K562 (cell line): ENCODE data around the gene CYSRT1. TPM values are rescaled to one million over a fixed set of nuclear protein-coding genes. Genes with fewer than 3 reads are reported as not detected.

Experiments used
- ATAC-seq: fragments of 200-7000 bp; cut with Tn5 transposase; 3 replicates; pipeline ENCODE4 v1.9.1; 2020; ENCODE audit warnings: moderate library complexity
- BruUV-seq: library from RNA; stranded (reverse); fragments of 400-500 nt; replicated peaks from 2 replicates; lab custom pipeline; 2021; lab: Mats Ljungman, UMichigan
- CTCF ChIA-PET: fragments of 300-600 bp; formaldehyde crosslinking; extraction: SDS; loops from one replicate; lab custom pipeline; 2021; ENCODE audit warnings: low intra/inter-chr PET ratio; lab: Yijun Ruan, JAX
- POLR2A ChIA-PET: fragments of 300-600, 350-650 bp; sonication (Branson Sonifier 250); formaldehyde crosslinking; extraction: SDS; loops from one replicate; lab custom pipeline; 2021; ENCODE audit warnings: antibody characterized with exemption, inconsistent platforms; lab: Yijun Ruan, JAX
- DNase-seq, 4 experiments: peaks; one replicate each; pipeline versions ENCODE4 v3.0.0 to v3.0.0-alpha.2; 2011 to 2018; ENCODE audit warnings: low spot score in 3 of 4, mixed read lengths in 3 of 4; ENCODE audit errors: extremely low read depth in 1 of 4
- FAIRE-seq: peaks from 2 replicates; lab custom pipeline; 2011; peaks lifted over from hg19 to GRCh38; lab: Jason Lieb, UNC
- H2AFZ ChIP-seq: 2 replicates; pipeline ENCODE4 v1.6.0; 2011; ENCODE audit warnings: low read depth, low read length, control low read depth, inconsistent platforms
- H3K27ac ChIP-seq: fragments of 200-600 bp; 3 replicates; pipeline ENCODE4 v1.8.0; 2011; ENCODE audit warnings: low read depth, mild to moderate bottlenecking, control low read depth, inconsistent platforms, low read length, moderate library complexity, mixed read lengths; ENCODE audit errors: extremely low read depth
- H3K27me3 ChIP-seq, 2 experiments: fragments of 300-600 bp in 1 of 2; 2 replicates in 1 of 2; 3 replicates in 1 of 2; pipeline versions ENCODE4 v1.6.0 to v1.8.0; 2011; ENCODE audit warnings: inconsistent platforms in 2 of 2, low read length in 2 of 2, mild to moderate bottlenecking in 1 of 2, mixed read lengths in 1 of 2, moderate library complexity in 1 of 2; ENCODE audit not compliant: control insufficient read depth in 2 of 2, insufficient read depth in 2 of 2
- H3K36me3 ChIP-seq: fragments of 300-600 bp; 3 replicates; pipeline ENCODE4 v1.8.0; 2011; ENCODE audit warnings: mild to moderate bottlenecking, low read length, inconsistent platforms; ENCODE audit not compliant: control insufficient read depth, insufficient read depth
- H3K4me1 ChIP-seq, 2 experiments: fragments of 200-600 bp in 1 of 2; replicated peaks in 1 of 2; 2 replicates in 1 of 2; 3 replicates in 1 of 2; pipeline versions ENCODE4 v1.5.1 to v1.8.0; 2011; ENCODE audit warnings: inconsistent platforms in 2 of 2, low read length in 2 of 2, mild to moderate bottlenecking in 1 of 2, mixed read lengths in 1 of 2, moderate library complexity in 1 of 2; ENCODE audit not compliant: control insufficient read depth in 2 of 2, insufficient read depth in 2 of 2
- H3K4me2 ChIP-seq: 2 replicates; pipeline ENCODE4 v1.6.1; 2011; ENCODE audit warnings: low read length, control low read depth, inconsistent platforms, mixed read lengths; ENCODE audit not compliant: insufficient read depth
- H3K4me3 ChIP-seq: fragments of 200-600 bp; sonication (generic), shearing (Covaris generic); 2 replicates; pipeline ENCODE4 v1.5.1; 2016; ENCODE audit warnings: control low read depth, inconsistent platforms
- H3K79me2 ChIP-seq: fragments of 200-600 bp; 3 replicates; pipeline ENCODE4 v1.8.0; 2011; ENCODE audit warnings: low read length, inconsistent platforms; ENCODE audit not compliant: control insufficient read depth, insufficient read depth
- H3K9ac ChIP-seq, 2 experiments: 2 replicates each; pipeline versions ENCODE4 v1.6.0 to v1.6.1; 2011; ENCODE audit warnings: low read depth in 2 of 2, low read length in 2 of 2, control low read depth in 1 of 2, inconsistent platforms in 1 of 2, mild to moderate bottlenecking in 1 of 2, mixed read lengths in 1 of 2; ENCODE audit not compliant: insufficient read depth in 1 of 2
- H3K9me1 ChIP-seq: one replicate; pipeline ENCODE4 v1.6.0; 2011; ENCODE audit warnings: inconsistent platforms, mild to moderate bottlenecking, low read length, moderate library complexity; ENCODE audit not compliant: control insufficient read depth, insufficient read depth
- H3K9me3 ChIP-seq: replicated peaks from 2 replicates; pipeline ENCODE4 v1.5.1; 2011; ENCODE audit warnings: low read depth, low read length, inconsistent platforms; ENCODE audit not compliant: control insufficient read depth, insufficient read depth
- H4K20me1 ChIP-seq: replicated peaks from 2 replicates; pipeline ENCODE4 v1.6.1; 2011; ENCODE audit warnings: low read length, inconsistent platforms, mixed read lengths; ENCODE audit not compliant: control insufficient read depth, insufficient read depth
- C11orf30 ChIP-seq: fragments of 450-650 bp; IDR thresholded peaks from 2 replicates; pipeline ENCODE4 v1.6.1; 2016; ENCODE audit warnings: low read depth, mild to moderate bottlenecking
- CEBPB ChIP-seq: fragments of 450-650 bp; IDR thresholded peaks from 2 replicates; pipeline ENCODE4 v1.6.1; 2016; ENCODE audit warnings: missing genetic modification characterization, missing compliant biosample characterization
- CREM ChIP-seq: IDR thresholded peaks from 2 replicates; pipeline ENCODE4 v1.6.1; 2014; ENCODE audit warnings: antibody characterized with exemption, low read depth
- ESRRA ChIP-seq: fragments of 450-650 bp; IDR thresholded peaks from 2 replicates; pipeline ENCODE4 v1.6.1; 2014; ENCODE audit warnings: low read depth, mild to moderate bottlenecking, moderate library complexity, borderline replicate concordance
- FOXK2 ChIP-seq, 2 experiments: fragments of 450-650 bp; IDR thresholded peaks in 1 of 2; conservative IDR thresholded peaks in 1 of 2; 2 replicates each; pipeline ENCODE4 v1.6.1; 2016; ENCODE audit warnings: low read depth in 2 of 2, mild to moderate bottlenecking in 1 of 2
- GTF2F1 ChIP-seq: IDR thresholded peaks from 2 replicates; pipeline ENCODE4 v1.6.1; 2011; ENCODE audit warnings: low read depth, low read length, improper control_type of control experiment
- HDAC2 ChIP-seq: fragments of 450-650 bp; IDR thresholded peaks from 2 replicates; pipeline ENCODE4 v1.6.1; 2016; ENCODE audit warnings: mild to moderate bottlenecking
- MCM3 ChIP-seq: fragments of 450-650 bp; IDR thresholded peaks from 2 replicates; pipeline ENCODE4 v1.6.1; 2016
- NKRF ChIP-seq: fragments of 450-650 bp; IDR thresholded peaks from 2 replicates; pipeline ENCODE4 v1.6.1; 2016; ENCODE audit warnings: borderline replicate concordance
- RB1 ChIP-seq: fragments of 450-650 bp; IDR thresholded peaks from 2 replicates; pipeline ENCODE4 v1.6.1; 2017; ENCODE audit warnings: low read depth, mild to moderate bottlenecking
- SIN3B ChIP-seq: fragments of 450-650 bp; IDR thresholded peaks from 2 replicates; pipeline ENCODE4 v1.6.1; 2017; ENCODE audit warnings: low read depth, mild to moderate bottlenecking, moderate library complexity
- SMAD1 ChIP-seq: fragments of 150-350 bp; IDR thresholded peaks from 2 replicates; pipeline ENCODE4 v1.6.1; 2014; ENCODE audit warnings: low read length, low read depth; ENCODE audit not compliant: partially characterized antibody
- SREBF2 ChIP-seq: sonication (generic); formaldehyde crosslinking; IDR thresholded peaks from 2 replicates; pipeline ENCODE4 v1.4.0; 2020; ENCODE audit warnings: mild to moderate bottlenecking, missing genetic modification reagents
- TAF15 ChIP-seq: fragments of 200-400 bp; formaldehyde crosslinking; IDR thresholded peaks from 2 replicates; pipeline ENCODE4 v1.6.1; 2017; ENCODE audit warnings: mild to moderate bottlenecking, low read depth, low read length, moderate library complexity
- ZFP91 ChIP-seq: sonication (generic); formaldehyde crosslinking; IDR thresholded peaks from 2 replicates; pipeline ENCODE4 v1.8.0; 2022; ENCODE audit warnings: mild to moderate bottlenecking, missing genetic modification reagents
- ZNF253 ChIP-seq: fragments of 250-450 bp; sonication (Bioruptor Pico); conservative IDR thresholded peaks from 2 replicates; pipeline ENCODE4 v1.6.1; 2021; ENCODE audit warnings: mild to moderate bottlenecking
- ZNF780A ChIP-seq: fragments of 250-450 bp; sonication (Bioruptor Pico); IDR thresholded peaks from 2 replicates; pipeline ENCODE4 v1.5.0; 2021; ENCODE audit warnings: mild to moderate bottlenecking
- WGBS: fragments of 100-300 bp; shearing (Covaris generic); methylation state at CpG from one replicate; pipeline ENCODE4 v1.1.6; 2016; ENCODE audit warnings: low coverage, mixed read lengths; ENCODE audit not compliant: insufficient coverage; ENCODE audit errors: missing lambda C conversion rate; 5-methylcytosine and 5-hydroxymethylcytosine counted together
- in situ Hi-C: fragments of 300-500 bp; cut with MboI; formaldehyde crosslinking; loops from 4 replicates; pipeline ENCODE4 v1.15.0; 2018; ENCODE audit warnings: inconsistent platforms, mixed read lengths
- intact Hi-C: fragments of 100-400 bp; cut with micrococcal nuclease; formaldehyde crosslinking; loops from 2 replicates; pipeline ENCODE4 v1.14.2; 2022
- polyA plus RNA-seq, 8 experiments: library from polyadenylated mRNA; depleted of rRNA in 4 of 8; stranded (reverse) in 5 of 8; unstranded in 3 of 8; fragments of >200 nt; fragmentation: Nextera tagmentation in 2 of 8; fragmentation: Illumina TruSeq in 1 of 8; extraction: Ambion mirVana in 2 of 8; extraction: Trizol in 1 of 8; gene quantifications; 2 replicates each; pipeline versions ENCODE4 v1.2.1 to v1.2.3, GENCODE V29; 2011 to 2014; ENCODE audit warnings: inconsistent platforms in 1 of 8, missing spikeins in 1 of 8
- total RNA-seq, 7 experiments: library from RNA; depleted of rRNA in 6 of 7; stranded (reverse); fragments of >200 nt in 6 of 7; fragmentation: Illumina TruSeq in 2 of 7; extraction: Trizol in 2 of 7; gene quantifications; 2 replicates each; pipeline versions ENCODE4 v1.2.1 to v1.2.3, GENCODE V29; 2011 to 2021; ENCODE audit warnings: low replicate concordance in 1 of 7
- TF ChIP-seq, protein P1 (sequence below): conservative IDR thresholded peaks from 2 replicates; pipeline ENCODE4 v1.6.1; 2011; ENCODE audit warnings: low read depth, mild to moderate bottlenecking, low read length; ENCODE audit not compliant: control insufficient read depth

CYSRT1 gene
- total and polyA plus RNA-seq, 9 of the 15 experiments (the other 6 are each of a cell fraction or from before 2014, with no cell fraction given), result 0.04 to 1.4 (median 0.42) TPM; not detected in 3

- ATAC-seq (peak; percentile 96), DNase-seq (peak; percentile 93 to 98 (median 96)), FAIRE-seq (peak; percentile 96)
- peak within 1 kb of the TSS; percentile 91 for H2AFZ ChIP-seq
- H3K4me1 ChIP-seq, result peaks cover 20 to 95% of the 10 kb centered on the region in 2 experiments
- H4K20me1 ChIP-seq, result peaks cover 8% of the 10 kb centered on the region
- H3K36me3 ChIP-seq, result peaks cover 64% of the 10 kb centered on the region; the same call in 2 of the 3 replicates
- peaks cover 43% of the 10 kb centered on the region for H3K79me2 ChIP-seq
- H3K4me2 ChIP-seq, result peak within 1 kb of the TSS; percentile 98
- WGBS, result under 1% methylated on average over 82 of the region's 98 CpGs
- intact Hi-C loops (loop anchor here (1.0 kb wide), 1 partner anchor 39 kb away; the partner anchor contains the start of gene RNF224), in situ Hi-C loops (loop anchor here (5.0 kb wide), 1 partner anchor 39 kb away; the partner anchor contains the start of genes CYSRT1 and RNF224)
- BruUV-seq, result TSS peak; percentile 88
- H3K9ac ChIP-seq, result peak within 1 kb of the TSS; percentile 93 to 96
- peak within 1 kb of the TSS; percentile 94 for H3K27ac ChIP-seq
- POLR2A ChIA-PET, result interaction anchor here (0.5 to 6.7 kb wide), 24 partner anchors 9 to 640 kb away, joined by 3 to 56 read pairs (median 4); partner anchors contain the start of genes NDOR1, NRARP, RNF224 and TMEM203
- peak within 1 kb of the TSS; percentile 98 for H3K4me3 ChIP-seq
- CTCF ChIA-PET, result interaction anchor here (0.6 to 2.5 kb wide), 6 partner anchors 39 to 139 kb away, joined by 3 to 19 read pairs (median 4); partner anchors contain the start of gene RNF224
- no peaks in the 10 kb centered on the region for H3K9me1 ChIP-seq
- H3K9me3 ChIP-seq, result no peaks in the 10 kb centered on the region
- H3K27me3 ChIP-seq, result no peaks in the 10 kb centered on the region
- peak; percentile 100 for TF ChIP-seq CREM
- no peak for TF ChIP-seq MCM3
- TF ChIP-seq TAF15, result no peak
- no peak for TF ChIP-seq ZNF780A (CRISPR knock-in tag)
- no peak for TF ChIP-seq SREBF2
- no peak for TF ChIP-seq ZNF253
- peak; percentile 81 for TF ChIP-seq ESRRA
- TF ChIP-seq NKRF, result peak; percentile 86
- TF ChIP-seq, protein P1, sequence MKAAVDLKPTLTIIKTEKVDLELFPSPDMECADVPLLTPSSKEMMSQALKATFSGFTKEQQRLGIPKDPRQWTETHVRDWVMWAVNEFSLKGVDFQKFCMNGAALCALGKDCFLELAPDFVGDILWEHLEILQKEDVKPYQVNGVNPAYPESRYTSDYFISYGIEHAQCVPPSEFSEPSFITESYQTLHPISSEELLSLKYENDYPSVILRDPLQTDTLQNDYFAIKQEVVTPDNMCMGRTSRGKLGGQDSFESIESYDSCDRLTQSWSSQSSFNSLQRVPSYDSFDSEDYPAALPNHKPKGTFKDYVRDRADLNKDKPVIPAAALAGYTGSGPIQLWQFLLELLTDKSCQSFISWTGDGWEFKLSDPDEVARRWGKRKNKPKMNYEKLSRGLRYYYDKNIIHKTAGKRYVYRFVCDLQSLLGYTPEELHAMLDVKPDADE, result peak; percentile 88
- TF ChIP-seq RB1, result peak; percentile 83
- peak; percentile 100 for TF ChIP-seq SIN3B
- TF ChIP-seq ZFP91, result no peak
- peak; percentile 5 for TF ChIP-seq SMAD1
- no peak for TF ChIP-seq GTF2F1
- TF ChIP-seq CEBPB (tag), result no peak
- peak; percentile 82 to 83; a peak in 3 of 4 replicates for TF ChIP-seq FOXK2 (conservative IDR thresholded peaks at IDR 0.05 in 1 of 2, IDR thresholded peaks at IDR 0.05 in 1 of 2; ENCODE audit: low read depth in 2 of 2)
- peak; percentile 74; the same call in 1 of the 2 replicates for TF ChIP-seq HDAC2
- peak; percentile 100 for TF ChIP-seq C11orf30
Measured at GRCh38 chr9:137188490-137189296, 36.3 kb upstream of the CYSRT1 start, which contains the start of the genes ANAPC2 and SSNA1. Gene ANAPC2 (minus strand): TSS chr9:137188560. CDS start chr9:137188532, 28 bp downstream. Gene SSNA1 (plus strand): TSS chr9:137188676. CDS start chr9:137188727, 51 bp downstream.
